Ovary (tissue), 3 donors: ENCODE data around the gene PLCL1.

Experiments used
- EP300 ChIP-seq: sonication (generic); formaldehyde crosslinking; IDR thresholded peaks from one replicate; pipeline ENCODE4 v1.6.1; 2017; ENCODE audit warnings: antibody characterized with exemption
- POLR2A ChIP-seq: fragments of 450-650 bp; IDR thresholded peaks from one replicate; pipeline ENCODE4 v1.6.1; 2017; ENCODE audit warnings: antibody characterized with exemption, mild to moderate bottlenecking, moderate library complexity
- TF ChIP-seq, protein P1 (sequence below), 3 donors: fragments of 450-650 bp in 2 of 3; fragments of 200-600 bp in 1 of 3; IDR thresholded peaks; one replicate each; pipeline versions ENCODE4 v1.5.1 to v1.8.0; 2016 to 2022; ENCODE audit warnings: antibody characterized with exemption in 3 of 3, mild to moderate bottlenecking in 1 of 3
- donor health status: DM: no; HTN: no; CAD: no.

GRCh38 chr2:197919487-197919886 is 115.1 kb downstream of the PLCL1 start:
- TF ChIP-seq, protein P1, sequence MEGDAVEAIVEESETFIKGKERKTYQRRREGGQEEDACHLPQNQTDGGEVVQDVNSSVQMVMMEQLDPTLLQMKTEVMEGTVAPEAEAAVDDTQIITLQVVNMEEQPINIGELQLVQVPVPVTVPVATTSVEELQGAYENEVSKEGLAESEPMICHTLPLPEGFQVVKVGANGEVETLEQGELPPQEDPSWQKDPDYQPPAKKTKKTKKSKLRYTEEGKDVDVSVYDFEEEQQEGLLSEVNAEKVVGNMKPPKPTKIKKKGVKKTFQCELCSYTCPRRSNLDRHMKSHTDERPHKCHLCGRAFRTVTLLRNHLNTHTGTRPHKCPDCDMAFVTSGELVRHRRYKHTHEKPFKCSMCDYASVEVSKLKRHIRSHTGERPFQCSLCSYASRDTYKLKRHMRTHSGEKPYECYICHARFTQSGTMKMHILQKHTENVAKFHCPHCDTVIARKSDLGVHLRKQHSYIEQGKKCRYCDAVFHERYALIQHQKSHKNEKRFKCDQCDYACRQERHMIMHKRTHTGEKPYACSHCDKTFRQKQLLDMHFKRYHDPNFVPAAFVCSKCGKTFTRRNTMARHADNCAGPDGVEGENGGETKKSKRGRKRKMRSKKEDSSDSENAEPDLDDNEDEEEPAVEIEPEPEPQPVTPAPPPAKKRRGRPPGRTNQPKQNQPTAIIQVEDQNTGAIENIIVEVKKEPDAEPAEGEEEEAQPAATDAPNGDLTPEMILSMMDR (IDR thresholded peaks at IDR 0.05): no peak
- no peak for TF ChIP-seq POLR2A
- TF ChIP-seq EP300: no peak
